ENCODE results near the gene BFSP2.
"Not testable (repeated sequence)": the region's sequence is repeated elsewhere in the genome, so short reads cannot be mapped to it uniquely, and the experiment has no call there.

The BFSP2 gene

DNA sequence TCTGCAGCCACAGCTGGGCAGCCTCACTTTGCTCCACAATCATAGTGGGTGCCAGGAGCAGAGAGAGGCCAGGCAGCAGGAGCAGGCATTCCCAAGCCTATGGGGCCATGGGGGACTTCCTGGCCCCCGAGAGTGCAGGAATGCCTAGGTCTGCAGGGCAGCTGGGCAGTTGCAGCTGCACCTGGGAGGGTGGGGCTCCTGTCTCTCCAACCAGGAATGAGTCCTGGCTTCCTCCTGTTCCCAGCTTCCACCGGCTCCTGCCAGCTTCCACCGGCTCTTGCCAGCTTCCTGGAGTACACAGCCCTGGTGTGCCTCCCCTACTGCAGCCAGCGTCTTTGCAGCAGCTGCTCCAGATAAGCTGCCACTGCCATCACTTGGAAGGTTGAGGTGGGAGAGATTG, 87.3 kb downstream of the BFSP2 start:
- DNase-seq, result no peak

DNA sequence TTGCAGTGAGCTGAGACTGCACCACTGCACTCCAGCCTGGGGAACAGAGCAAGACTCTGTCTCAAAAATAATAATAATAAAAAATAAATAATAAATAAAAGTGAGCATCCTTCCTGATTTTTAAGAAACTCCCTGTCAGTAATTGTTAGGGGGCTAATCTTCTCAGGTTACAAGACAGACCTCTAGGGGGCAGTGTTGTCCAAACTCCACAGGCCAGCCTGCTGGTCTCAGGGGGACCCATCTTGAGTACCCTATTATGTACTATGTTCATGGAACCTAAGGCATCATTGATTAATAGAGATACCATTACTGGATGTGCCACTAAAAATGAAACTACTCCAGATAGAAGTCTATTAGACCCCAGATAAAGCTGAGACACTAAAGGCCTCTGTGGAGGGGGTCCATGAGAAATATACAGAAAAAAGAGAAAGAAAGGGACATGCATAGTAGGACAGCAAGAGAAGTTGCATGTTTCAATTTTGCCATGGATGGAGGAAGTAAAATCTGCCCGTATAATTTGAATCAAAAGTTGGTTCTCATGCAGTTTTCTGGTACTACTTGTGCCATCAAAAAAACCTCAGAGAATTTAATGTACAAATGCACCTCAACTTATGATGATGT, 88.2 kb downstream of the BFSP2 start:
- no peak for DNase-seq

DNA sequence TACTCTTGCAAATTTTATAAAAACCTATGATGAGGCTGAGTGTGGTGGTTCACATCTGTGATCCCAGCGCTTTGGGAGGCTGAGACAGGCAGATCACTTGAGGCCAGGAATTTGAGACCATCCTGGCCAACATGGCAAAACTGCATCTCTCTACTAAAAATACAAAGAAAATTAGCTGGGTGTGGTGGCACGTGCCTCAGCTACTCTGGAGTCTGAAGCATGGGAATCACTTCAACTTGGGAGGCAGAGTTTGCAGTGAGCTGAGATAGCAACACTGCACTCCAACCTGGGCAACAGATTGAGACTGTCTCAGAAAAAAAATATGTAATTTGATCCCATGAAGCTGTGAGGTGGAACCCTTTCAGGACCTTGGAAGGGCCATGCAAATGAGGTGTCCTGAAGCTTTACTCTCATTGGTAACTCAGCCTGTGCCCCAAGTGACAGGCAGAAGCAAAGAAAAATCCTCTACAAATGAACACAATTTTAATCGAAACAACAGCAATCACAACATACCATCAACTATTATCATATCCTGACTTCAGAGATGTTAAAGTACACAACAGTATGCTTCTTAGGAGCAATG, 89.0 kb downstream of the BFSP2 start:
- peak; percentile 61 for DNase-seq

DNA sequence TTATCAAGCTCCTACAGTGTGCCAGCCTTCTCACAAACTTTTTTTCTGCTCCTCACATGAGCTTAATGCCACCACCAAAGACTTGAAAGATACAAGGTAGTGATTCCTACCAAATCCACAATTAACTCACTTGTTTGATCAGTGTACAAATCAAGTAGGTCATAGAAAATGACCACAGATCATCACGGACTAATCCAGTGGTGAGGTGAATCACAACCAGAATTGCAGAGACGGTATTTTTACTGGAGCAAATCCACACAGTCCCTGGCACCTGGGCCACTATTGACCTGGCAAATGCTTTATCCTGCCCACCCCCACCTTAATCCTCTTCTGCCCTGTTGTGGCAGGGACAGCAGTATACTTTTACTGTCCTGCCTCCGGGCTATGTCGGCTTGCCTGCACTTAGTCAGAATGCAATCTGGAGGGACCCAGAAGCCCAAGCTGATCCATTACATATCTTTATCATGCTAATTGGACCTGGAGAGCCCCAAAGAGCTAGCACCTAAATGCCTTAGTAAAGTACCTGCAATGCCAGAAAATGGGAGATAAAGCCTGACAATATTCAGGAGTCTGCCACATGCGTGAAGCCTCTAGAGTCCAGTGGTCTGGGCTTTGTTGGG, 89.7 kb downstream of the BFSP2 start:
- no peak for DNase-seq

DNA sequence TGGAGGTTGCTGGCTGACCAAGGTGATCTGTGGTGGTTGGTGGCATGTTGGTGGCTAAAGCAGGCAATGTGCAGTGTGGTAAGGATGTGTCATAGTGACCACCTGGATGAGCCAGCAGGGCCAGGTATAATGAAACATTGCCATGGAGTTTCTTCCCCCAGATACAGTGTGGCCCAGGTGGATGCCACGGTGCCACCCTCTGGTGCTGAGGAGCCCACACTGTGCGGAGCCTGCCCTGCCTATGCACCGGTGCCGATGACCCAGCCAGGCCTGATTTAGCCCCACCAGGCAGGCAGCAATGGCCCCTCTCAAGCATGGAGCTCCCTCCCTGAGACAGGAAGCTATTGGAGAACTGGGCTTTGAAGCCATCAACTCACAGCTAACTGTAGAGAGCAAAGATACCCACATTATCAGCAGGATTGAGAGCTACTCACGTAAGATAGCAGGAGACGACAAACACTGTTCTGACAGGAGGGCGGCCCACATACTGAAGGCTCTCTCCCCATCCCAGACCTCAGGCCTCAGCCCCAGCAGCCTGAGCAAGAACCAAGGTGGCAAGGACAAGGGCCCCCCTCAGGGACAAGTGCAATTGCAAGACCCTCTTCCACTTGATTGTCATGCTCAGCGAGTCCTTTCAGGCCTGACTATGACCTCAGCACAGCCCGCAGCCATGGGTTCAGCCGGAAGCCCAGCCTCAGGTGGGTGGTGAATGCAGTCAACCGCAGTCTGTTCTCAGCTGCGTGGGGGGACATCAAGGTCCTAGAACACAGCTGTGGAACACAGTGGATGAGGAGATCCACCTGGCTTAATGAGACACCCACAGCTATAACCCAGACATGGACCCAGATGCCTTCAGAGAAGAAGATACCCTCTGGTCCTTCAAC, 90.9 kb downstream of the BFSP2 start:
- no peak for DNase-seq

DNA sequence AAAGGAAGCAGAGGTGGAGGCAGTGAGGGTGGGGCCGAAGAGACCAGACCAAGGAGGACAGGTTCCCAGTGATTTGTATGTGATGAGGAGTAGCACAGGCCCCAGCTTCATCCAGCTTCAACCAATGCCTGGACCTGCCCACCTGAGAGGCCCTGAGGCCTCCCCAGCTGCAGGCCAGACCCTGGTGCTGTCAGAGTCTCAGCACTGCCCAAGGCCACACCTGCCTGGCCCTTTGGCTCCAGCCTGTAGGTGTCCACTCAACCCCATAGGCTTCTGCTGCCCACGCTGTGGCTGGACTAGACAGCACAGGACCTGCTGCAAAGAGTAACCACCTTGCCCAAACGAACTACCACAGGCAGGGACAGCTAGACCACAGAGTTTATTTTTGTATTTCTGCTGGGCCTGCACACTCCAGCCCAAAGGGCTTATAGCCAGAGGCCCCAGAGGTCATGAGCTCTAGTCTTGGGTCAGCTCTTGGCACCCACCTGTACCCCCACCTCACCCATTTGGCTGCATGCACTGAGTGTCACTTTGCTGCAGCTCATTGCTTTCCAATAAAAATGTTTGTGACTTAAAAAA, 91.7 kb downstream of the BFSP2 start:
- DNase-seq, result no peak

DNA sequence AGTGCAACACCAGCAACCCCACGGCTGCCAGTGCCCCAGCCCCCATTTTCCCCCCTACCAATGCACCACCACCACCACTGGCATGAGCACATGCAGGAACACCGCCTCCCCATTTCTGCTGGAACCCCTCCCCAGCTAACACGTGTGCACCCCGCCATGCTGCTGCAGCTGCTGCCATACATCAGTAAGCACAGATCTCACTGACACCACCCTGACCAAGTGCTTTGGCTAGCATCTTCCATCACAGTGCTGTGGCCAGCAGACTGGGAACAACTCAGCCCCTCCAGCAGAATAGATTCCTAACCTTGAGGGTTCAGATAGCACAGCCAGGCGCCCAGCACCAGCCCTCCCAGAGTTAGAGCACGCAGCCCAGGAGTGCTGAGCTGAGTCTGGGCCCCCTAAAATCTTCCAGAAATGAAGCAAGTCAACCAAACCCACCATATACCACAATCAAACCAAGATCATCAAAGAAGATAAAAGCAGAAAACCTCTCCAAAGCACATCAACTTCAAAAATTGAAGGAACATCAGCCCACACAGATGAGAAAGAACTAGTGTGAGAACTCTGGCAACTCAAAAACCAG, 92.4 kb downstream of the BFSP2 start:
- no peak for DNase-seq

DNA sequence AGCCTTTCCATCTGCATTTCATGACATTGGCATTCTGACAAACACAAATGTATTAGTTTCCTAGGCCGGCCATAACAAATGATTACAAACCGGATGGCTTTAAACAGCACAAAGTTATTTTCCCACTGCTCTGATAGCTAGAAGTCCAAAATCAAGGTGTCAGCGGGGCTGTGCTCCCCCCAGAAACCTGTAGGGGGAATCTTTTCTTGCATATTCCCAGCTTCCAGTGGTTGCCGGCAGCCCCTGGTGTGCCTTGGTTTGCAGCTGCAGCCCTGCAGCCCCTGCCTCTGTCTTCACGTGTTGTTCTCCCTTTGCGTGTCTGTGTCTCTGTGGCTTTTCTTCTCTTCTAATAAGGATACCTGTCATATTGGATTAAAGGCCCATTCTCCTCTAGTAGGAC, 94.6 kb downstream of the BFSP2 start:
- no peak for DNase-seq

DNA sequence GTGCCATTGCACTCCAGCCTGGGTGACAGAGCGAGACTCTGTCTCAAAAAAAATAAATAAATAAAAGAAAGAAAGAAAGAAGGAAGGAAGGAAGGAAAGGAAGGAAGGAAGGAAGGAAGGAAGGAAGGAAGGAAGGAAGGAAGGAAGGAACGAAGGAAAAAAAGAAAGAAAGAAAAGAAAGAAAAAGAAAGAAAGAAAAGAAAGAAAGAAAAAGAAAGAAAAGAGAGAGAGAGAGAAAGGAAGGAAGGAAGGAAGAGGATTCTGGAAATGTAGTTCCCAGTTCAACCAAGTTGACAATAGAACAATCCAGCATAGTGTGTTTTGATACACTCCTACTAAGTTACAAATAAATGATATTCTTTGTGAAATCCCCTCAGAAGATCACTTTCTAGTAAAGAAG, 102.7 kb downstream of the BFSP2 start:
- DNase-seq, result not testable (repeated sequence)

DNA sequence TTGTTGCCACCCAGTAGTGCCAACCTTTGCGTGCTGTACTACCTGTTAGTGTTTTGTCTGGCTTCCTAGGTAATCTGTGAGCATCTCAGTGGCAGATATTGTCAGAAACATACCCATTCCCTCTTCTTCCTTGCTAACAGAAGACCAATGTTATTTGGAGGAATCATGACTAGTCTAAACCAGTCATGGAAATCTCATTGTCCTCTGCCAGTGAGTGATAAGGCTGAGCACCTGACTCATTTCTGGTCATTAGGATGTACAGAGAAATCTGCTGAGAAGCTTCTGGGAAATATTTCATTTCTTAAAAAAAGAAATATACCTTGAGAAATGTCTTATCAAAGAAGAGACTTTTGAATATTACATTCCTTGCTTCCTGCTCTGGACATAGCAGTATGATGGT, 103.6 kb downstream of the BFSP2 start:
- DNase-seq, result no peak

DNA sequence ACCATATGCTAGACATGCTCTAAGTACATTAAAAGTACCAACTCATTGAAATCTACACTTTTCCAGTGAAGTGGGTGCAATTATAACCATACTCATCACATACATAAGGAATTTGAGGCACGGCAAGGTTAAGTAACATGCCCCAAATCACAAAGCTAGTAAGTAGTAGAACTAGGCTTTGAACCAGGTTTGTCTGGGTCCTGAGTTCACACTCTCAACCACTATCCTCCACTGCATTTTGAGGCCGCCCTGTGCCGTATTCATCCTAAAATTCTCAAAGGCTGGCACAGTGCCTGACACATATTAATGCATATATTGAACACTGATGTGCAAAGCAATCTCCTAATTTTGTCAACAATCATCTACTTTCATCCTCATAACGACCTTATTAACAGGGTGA, 104.9 kb downstream of the BFSP2 start:
- DNase-seq, result no peak

DNA sequence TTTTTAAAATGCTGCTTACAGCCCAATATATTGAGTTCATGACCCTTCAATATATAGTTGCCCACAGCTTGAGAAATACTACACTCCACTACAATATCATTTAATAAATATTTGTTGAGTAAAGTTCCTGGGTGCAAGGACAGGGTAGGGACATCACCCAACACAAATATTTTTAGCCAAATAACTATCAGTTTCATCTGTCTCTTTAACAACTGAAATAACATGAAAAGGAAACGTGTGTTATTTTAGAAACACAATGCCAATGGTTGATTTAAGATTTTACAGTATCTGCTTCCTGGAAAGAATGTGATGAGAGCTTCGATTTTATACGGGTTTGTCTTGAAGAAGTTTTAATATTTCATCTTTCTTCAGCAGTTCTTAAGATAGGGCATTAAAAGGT, 106.0 kb downstream of the BFSP2 start:
- DNase-seq, result no peak

DNA sequence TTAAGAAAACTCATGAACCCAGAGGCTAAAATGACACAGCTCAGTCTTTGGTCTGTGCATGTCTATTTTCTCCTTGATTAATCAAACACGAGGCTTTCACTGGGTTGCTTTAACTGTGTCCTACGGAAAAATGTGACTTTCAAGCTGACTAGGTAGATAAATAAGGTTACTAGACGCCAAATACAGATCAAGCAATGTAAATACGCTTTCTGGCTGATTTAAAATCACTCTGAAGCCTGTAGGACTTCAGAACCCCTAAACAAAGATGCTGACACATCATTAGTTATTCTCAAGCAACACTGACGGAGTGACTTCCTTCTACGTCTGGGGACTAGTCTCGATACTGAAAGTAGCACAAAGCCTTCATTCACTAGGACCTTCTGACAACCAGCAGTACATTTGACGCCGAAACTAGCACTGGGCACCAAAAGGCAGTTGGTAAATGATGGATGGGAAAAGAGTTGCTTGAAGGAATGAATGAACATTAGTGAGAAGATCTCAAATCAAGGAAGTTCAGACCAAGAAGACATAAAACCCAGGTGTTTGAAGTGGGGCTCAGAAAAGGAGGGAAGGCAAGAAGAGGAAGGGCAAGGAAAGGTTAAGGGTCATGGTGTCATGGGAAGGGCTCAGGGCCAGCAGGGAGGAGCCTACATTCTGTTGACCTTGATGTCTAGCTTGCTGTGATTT, 106.5 kb downstream of the BFSP2 start:
- no peak for DNase-seq

DNA sequence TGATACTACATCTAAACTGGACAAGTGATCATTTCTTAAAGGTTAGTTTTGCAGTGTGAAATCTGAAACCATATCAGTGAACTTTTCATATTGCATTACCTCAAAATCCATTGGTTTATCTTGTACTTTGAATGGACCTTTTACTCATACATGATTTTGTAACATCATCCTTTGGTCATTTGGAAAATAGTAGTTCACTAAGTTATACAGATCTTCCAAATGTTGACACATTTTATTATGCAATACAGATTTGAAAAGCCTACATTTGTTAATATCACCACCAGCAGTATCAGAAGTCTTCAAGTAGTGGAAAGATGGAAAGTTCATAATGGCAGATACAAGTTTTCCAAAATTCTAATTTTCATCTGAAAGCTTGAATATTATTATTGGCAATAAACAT, 109.6 kb downstream of the BFSP2 start:
- no peak for DNase-seq

DNA sequence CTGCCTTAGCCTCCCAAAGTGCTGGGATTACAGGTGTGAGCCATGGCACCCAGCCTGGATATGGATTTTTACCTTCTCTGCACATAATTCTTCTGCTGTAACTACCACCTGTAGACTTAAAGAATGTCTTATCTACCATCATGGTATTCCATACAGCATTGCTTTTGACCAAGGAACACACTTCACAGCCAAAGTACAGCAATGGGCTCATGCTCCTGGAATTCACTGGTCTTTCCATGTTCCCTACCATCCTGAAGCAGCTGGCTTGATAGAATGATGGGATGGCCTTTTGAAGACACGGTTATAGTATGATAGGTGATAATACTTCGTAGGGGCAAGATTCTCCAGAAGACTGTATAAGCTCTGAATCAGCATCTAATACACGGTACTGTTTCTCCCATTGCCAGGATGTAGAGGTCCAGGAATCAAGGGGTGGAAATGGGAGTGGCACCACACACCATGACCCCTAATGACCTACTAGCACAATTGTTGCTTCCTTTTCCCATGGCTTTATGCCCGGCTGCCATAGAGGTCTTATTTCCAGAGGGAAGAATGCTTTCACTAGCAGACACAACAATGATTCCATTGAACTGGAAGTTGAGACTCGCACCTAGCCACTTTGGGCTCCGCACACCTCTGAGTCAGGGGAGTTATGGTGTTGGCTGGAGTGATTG, 112.7 kb downstream of the BFSP2 start:
- no peak for DNase-seq

DNA sequence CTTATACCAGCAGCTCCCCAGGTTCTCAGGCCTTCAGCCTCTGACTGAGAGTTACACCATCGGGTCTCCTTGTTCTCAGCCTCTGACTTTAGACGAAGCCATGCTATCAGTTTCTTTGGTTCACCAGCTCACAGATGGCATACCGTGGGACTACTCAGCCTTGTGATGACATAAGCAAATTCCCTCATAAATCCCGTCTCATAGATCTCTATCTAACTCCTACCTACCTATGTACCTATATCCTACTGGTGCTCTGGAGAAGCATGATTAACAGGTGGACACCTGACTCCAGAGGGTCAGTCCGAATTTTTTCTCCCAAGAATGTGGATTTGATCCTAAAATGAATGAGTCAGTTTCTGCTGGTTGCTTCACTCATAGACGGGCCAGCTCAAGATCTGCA, 114.6 kb downstream of the BFSP2 start:
- DNase-seq, result no peak

DNA sequence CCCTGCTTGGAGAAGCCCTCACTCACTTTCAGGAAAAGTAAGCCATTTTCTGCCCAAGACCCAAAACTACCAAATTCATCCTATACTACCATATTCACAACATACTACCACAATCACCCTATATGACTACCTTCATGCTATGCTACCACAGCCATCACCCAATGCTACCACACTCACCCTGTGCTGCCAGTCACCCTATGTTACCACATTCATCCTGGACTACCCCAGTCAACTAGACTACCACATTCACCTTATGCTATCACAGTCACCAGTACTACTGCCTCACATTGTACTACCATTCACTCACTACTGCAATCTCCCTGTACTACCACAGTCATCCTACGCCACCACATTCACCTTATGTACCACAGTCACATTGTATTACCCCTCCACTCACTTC, 115.3 kb downstream of the BFSP2 start:
- no peak for DNase-seq

DNA sequence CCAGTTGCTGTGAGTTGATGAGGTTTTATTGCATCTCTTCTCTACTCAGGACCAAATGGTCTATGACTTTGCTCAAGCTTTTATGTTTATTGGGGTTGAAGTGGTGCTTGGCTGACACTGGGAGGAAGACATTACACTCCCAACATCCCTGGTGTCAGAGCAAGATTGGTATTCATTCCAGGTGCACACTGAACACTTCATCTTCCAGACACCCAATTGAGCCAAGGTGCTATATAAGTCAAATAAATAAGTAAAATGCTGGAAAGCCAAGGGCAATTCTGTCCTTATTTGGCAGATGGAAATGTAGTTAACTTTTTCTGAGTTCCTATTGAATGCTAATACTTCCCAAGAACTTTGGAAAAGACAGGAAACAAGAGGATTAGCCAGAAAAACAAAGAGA, 120.4 kb downstream of the BFSP2 start:
- no peak for DNase-seq

DNA sequence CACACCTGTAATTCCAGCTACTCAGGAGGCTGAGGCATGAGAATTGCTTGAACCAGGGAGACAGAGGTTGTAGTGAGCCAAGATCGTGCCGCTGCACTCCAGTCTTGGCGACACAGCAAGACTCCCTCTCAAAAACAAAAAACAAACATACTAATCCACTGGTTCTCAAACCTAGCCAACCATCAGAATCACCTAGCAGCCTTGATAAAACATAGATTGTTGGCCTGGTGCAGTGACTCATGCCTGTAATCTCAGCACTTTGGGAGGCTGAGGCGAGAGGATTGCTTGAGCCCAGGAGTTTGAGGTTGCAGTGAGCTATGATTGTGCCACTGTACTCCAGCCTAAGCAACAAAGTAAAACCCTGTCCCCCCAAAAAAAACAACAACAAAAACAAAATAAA, 121.1 kb downstream of the BFSP2 start:
- not testable (repeated sequence) for DNase-seq

DNA sequence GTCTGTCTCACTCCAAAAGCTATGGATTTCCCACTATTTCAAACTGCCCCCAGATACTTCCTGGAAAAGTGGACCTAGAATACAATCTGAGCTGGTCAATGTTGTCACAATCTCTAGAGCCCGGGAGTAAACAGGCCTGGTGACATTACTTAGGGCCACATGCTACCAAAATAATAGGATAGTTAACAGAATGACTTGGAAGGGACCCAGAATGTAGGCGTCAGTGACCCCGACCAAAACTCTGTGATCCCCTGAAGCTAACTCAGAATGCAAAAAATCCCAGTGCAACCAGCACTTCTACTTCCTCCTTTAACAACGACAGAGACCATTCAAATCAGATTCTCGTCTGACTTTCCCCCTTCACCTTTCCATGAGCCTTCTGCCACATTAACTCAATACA, 122.1 kb downstream of the BFSP2 start:
- DNase-seq, result no peak

DNA sequence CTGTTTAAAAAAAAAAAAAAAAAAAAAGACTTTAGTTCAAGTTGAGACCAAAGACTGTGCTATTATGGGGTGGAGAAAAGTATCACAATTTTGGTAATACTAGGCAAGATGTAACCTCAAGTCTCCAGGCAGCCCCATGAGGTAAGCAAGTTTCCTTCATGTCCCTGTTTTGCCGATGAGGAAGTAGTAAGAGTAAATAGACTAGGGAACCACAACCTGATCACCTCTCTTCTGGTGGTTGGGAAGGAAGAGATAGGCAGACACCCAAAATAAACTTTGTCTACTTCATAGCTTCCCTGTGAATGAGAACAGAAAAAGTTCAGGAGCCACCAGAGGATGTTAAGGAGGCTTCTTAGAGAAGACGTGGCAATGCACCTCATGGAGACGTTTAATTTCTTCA, 123.9 kb downstream of the BFSP2 start:
- not testable (repeated sequence) for DNase-seq

Data from NCI-H524 treated with DMSO at 0.1 percent for 48 hours (cell line).